Endodermal cell (in vitro differentiated cells): ENCODE measurements around the gene RIMOC1. TPM values are rescaled to one million over a fixed set of nuclear protein-coding genes. Genes with fewer than 3 reads are reported as not detected.

Experiments used
- DNase-seq: peaks from one replicate; pipeline ENCODE4 v3.0.0-alpha.2; 2017
- H3K27ac ChIP-seq: 2 replicates; pipeline ENCODE4 v1.5.1; 2013; ENCODE audit warnings: mild to moderate bottlenecking, low read depth, low read length, moderate library complexity
- H3K27me3 ChIP-seq: 2 replicates; pipeline ENCODE4 v1.6.1; 2013; ENCODE audit warnings: mild to moderate bottlenecking, low read length, moderate library complexity; ENCODE audit not compliant: insufficient read depth, control insufficient read depth, poor library complexity, severe bottlenecking
- H3K36me3 ChIP-seq: 2 replicates; pipeline ENCODE4 v1.7.0; 2013; ENCODE audit warnings: mild to moderate bottlenecking, low read length, moderate library complexity; ENCODE audit not compliant: control insufficient read depth, insufficient read depth
- H3K4me1 ChIP-seq: one replicate; pipeline ENCODE4 v1.7.0; 2013; ENCODE audit warnings: low read length; ENCODE audit not compliant: control insufficient read depth, insufficient read depth
- H3K4me3 ChIP-seq: 2 replicates; pipeline ENCODE4 v1.5.1; 2013; ENCODE audit warnings: mild to moderate bottlenecking, low read length, moderate library complexity
- H3K9ac ChIP-seq: 2 replicates; pipeline ENCODE4 v1.6.1; 2013; ENCODE audit warnings: mild to moderate bottlenecking, low read length, moderate library complexity; ENCODE audit not compliant: poor library complexity, severe bottlenecking; ENCODE audit errors: extremely low read depth
- H3K9me3 ChIP-seq: 2 replicates; pipeline ENCODE4 v1.6.1; 2013; ENCODE audit warnings: mild to moderate bottlenecking, low read length, moderate library complexity; ENCODE audit not compliant: control insufficient read depth
- H3K27ac Mint-ChIP-seq: 2 replicates; pipeline ENCODE4 v1.8.0; 2020; ENCODE audit warnings: mixed read lengths
- H3K27me3 Mint-ChIP-seq: 2 replicates; pipeline ENCODE4 v1.8.0; 2021; ENCODE audit warnings: mild to moderate bottlenecking, mixed read lengths; ENCODE audit not compliant: insufficient read depth
- H3K36me3 Mint-ChIP-seq: 2 replicates; pipeline ENCODE4 v1.8.0; 2020; ENCODE audit warnings: low read depth, mixed read lengths
- H3K4me1 Mint-ChIP-seq: 2 replicates; pipeline ENCODE4 v1.8.0; 2020; ENCODE audit warnings: mixed read lengths
- H3K4me3 Mint-ChIP-seq: 2 replicates; pipeline ENCODE4 v1.8.0; 2020; ENCODE audit warnings: mild to moderate bottlenecking, moderate library complexity, mixed read lengths
- H3K9me3 Mint-ChIP-seq: 2 replicates; pipeline ENCODE4 v1.8.0; 2020; ENCODE audit warnings: mild to moderate bottlenecking, mixed read lengths
- WGBS, 2 experiments: methylation state at CpG; one replicate each; pipeline versions ENCODE4 v1.1.5 to v1.1.7; 2013; ENCODE audit warnings: missing lambda C conversion rate in 2 of 2, mixed read lengths in 1 of 2; ENCODE audit not compliant: insufficient coverage in 1 of 2, insufficient read length in 1 of 2; 5-methylcytosine and 5-hydroxymethylcytosine counted together
- total RNA-seq, 2 donors: library from RNA; stranded (reverse); fragmentation: NEBNext Ultra II Directional in 1 of 2; extraction: Animal tissue kit (Norgen Biotek cat#: 25700) in 1 of 2; gene quantifications; 2 replicates in 1 of 2; 3 replicates in 1 of 2; pipeline ENCODE4 v1.2.1, GENCODE V29; 2021
- TF ChIP-seq, protein P1 (sequence below): fragments of 200-600 bp; sonication (generic); conservative IDR thresholded peaks from 2 replicates; pipeline ENCODE4 v1.5.0; 2021; ENCODE audit warnings: antibody characterized with exemption, mild to moderate bottlenecking

Gene RIMOC1
- total RNA-seq, 2 donors from 2014 or later = 46.5 to 47.0 TPM

DNA sequence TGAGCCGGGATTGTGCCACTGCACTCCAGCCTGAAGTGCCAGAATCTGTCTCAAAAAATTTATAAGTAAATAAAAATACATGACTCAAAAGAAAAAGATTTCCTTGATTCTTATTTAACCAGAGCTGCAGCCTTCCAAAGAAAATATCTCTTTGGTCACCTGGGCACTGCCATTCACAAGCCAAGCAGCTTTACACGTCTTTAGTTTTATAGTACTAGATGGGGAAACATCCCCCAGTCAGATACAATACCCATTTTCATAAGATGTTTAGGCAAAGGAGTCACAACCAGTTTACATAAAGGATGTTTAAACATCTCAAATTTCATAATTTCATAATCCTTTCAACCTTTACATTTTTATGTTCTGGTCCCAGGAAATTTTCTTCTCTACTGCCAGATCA lies 20.2 kb upstream of the RIMOC1 start:
- TF ChIP-seq, protein P1, sequence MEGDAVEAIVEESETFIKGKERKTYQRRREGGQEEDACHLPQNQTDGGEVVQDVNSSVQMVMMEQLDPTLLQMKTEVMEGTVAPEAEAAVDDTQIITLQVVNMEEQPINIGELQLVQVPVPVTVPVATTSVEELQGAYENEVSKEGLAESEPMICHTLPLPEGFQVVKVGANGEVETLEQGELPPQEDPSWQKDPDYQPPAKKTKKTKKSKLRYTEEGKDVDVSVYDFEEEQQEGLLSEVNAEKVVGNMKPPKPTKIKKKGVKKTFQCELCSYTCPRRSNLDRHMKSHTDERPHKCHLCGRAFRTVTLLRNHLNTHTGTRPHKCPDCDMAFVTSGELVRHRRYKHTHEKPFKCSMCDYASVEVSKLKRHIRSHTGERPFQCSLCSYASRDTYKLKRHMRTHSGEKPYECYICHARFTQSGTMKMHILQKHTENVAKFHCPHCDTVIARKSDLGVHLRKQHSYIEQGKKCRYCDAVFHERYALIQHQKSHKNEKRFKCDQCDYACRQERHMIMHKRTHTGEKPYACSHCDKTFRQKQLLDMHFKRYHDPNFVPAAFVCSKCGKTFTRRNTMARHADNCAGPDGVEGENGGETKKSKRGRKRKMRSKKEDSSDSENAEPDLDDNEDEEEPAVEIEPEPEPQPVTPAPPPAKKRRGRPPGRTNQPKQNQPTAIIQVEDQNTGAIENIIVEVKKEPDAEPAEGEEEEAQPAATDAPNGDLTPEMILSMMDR = no peak
- 100% methylated on average over 2 of the region's 2 CpGs; no CpG with 5 or more reads in 1 of the 2 experiments for WGBS, 2 experiments
- peaks cover 40% of the 10 kb centered on the region for H3K9me3 ChIP-seq
- DNase-seq = no peak
- no peaks in the 10 kb centered on the region for H3K27me3 ChIP-seq
- Mint-ChIP-seq H3K4me3 (no peak overlapping the region), H3K27me3 (peaks cover 4% of the 10 kb centered on the region), H3K9me3 (peaks cover 27% of the 10 kb centered on the region), H3K36me3 (no peaks in the 10 kb centered on the region), H3K27ac (no peak overlapping the region), H3K4me1 (peaks cover 6% of the 10 kb centered on the region)
- no peak overlapping the region for H3K4me3 ChIP-seq
- H3K36me3 ChIP-seq = no peaks in the 10 kb centered on the region
- H3K4me1 ChIP-seq = peaks cover under 1% of the 10 kb centered on the region
- no peak overlapping the region for H3K27ac ChIP-seq
- no peak overlapping the region for H3K9ac ChIP-seq

DNA sequence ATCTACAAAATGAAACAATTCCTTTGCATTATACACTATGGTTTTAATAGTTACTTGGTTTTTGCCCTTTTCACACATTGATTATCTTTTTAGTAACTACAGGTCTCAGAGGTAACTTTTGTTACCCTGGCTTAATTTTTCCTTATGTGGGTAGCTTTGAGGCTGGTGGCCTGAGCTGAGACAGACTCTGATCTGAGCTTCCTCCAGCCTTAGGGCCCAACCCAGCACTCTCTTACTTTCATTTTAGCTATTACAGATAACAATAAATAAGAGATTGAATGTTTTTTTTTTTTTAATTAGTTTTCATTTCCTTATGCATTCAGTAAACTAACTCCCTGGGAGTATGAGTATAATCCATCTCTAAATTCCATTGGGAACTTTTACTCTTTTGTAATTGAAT lies 18.9 kb upstream of the RIMOC1 start:
- H3K4me1 Mint-ChIP-seq = peaks cover 4% of the 10 kb centered on the region
- H3K4me1 ChIP-seq = no peaks in the 10 kb centered on the region
- TF ChIP-seq, protein P1 = no peak
- H3K9me3 Mint-ChIP-seq = peaks cover 27% of the 10 kb centered on the region
- no peak overlapping the region for H3K9ac ChIP-seq
- no peak overlapping the region for H3K27ac ChIP-seq
- H3K27me3 Mint-ChIP-seq = peaks cover 4% of the 10 kb centered on the region
- no peak for DNase-seq
- H3K4me3 ChIP-seq = no peak overlapping the region
- H3K36me3 ChIP-seq = no peaks in the 10 kb centered on the region
- H3K27ac Mint-ChIP-seq = no peak overlapping the region
- H3K4me3 Mint-ChIP-seq = no peak overlapping the region
- H3K36me3 Mint-ChIP-seq = no peaks in the 10 kb centered on the region
- H3K9me3 ChIP-seq = peaks cover 35% of the 10 kb centered on the region
- no peaks in the 10 kb centered on the region for H3K27me3 ChIP-seq

DNA sequence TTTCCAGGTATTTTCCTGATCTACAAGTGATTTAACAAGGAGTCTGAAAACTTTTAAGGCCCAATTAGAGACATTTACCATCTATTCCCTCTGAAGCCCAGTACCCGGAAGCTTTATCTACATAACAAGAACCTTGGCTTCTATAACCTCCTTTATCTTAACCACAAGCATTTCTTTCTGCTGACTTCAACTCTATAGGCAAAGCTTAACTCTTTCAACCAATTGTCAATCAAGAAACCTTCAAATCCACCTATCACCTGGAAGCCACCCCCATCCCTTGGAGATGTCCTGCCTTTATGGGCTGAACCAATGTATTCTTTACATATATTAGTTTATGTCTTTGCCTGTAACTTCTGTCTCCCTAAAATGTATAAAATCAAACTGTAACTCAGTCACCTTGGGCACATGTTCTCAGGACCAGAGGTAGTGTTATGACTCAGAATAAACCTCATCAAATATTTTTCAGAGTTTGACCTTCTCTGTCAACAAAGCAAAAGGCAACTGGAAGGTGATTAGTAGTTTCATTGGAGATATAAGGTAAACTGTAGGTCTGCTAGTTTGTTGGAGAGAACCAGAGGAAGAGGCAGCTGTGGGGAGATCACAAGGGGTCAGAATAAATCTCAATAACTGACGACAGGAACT lies 13.0 kb upstream of the RIMOC1 start:
- H3K4me3 ChIP-seq = no peak overlapping the region
- TF ChIP-seq, protein P1 = no peak
- Mint-ChIP-seq H3K9me3 (peaks cover 15% of the 10 kb centered on the region), H3K4me1 (no peaks in the 10 kb centered on the region), H3K27me3 (peaks cover 20% of the 10 kb centered on the region), H3K4me3 (no peak overlapping the region), H3K27ac (no peak overlapping the region), H3K36me3 (no peaks in the 10 kb centered on the region)
- H3K27ac ChIP-seq = no peak overlapping the region
- 63 to 77% methylated on average over 1 to 2 of the region's 2 CpGs for WGBS, 2 experiments
- H3K9me3 ChIP-seq = peaks cover 13% of the 10 kb centered on the region
- H3K4me1 ChIP-seq = no peaks in the 10 kb centered on the region
- no peak overlapping the region for H3K9ac ChIP-seq
- peaks cover 25% of the 10 kb centered on the region for H3K27me3 ChIP-seq
- no peaks in the 10 kb centered on the region for H3K36me3 ChIP-seq
- DNase-seq = no peak
